Activated CD4-positive, alpha-beta memory T cell treated with anti-CD3 and anti-CD28 coated beads, Interleukin-2, amount 10 ng/mL, durations not matched to agents 7 days and 5 days (primary cell): ENCODE measurements around the gene KL. TPM values are rescaled to one million over a fixed set of nuclear protein-coding genes. Genes with fewer than 3 reads are reported as not detected.

Experiments used
- CTCF ChIA-PET: fragments of 350-600 bp; sonication (Branson Sonifier 250); formaldehyde crosslinking; loops from one replicate; lab custom pipeline; 2021; ENCODE audit warnings: antibody characterized with exemption, inconsistent platforms; lab: Charles Lee
- POLR2A ChIA-PET: fragments of 350-600 bp; sonication (Branson Sonifier 250); formaldehyde crosslinking; loops from one replicate; lab custom pipeline; 2021; ENCODE audit warnings: antibody characterized with exemption; lab: Charles Lee
- DNase-seq: peaks from one replicate; pipeline ENCODE4 v3.0.0-alpha.2; 2020
- H3K27ac Mint-ChIP-seq: one replicate; pipeline ENCODE4 v1.8.0; 2021; ENCODE audit warnings: mild to moderate bottlenecking, mixed read lengths
- H3K27me3 Mint-ChIP-seq: one replicate; pipeline ENCODE4 v1.8.0; 2021; ENCODE audit warnings: mixed read lengths
- H3K36me3 Mint-ChIP-seq: one replicate; pipeline ENCODE4 v1.8.0; 2021; ENCODE audit warnings: low read depth, mixed read lengths
- H3K4me1 Mint-ChIP-seq: one replicate; pipeline ENCODE4 v1.8.0; 2021; ENCODE audit warnings: mixed read lengths
- H3K4me3 Mint-ChIP-seq: one replicate; pipeline ENCODE4 v1.8.0; 2021; ENCODE audit warnings: mild to moderate bottlenecking, mixed read lengths
- H3K9me3 Mint-ChIP-seq: one replicate; pipeline ENCODE4 v1.8.0; 2021; ENCODE audit warnings: mixed read lengths
- total RNA-seq, 2 experiments: library from RNA; stranded (reverse); gene quantifications; one replicate each; pipeline ENCODE4 v1.2.3, GENCODE V29; 2021

The KL gene
- total RNA-seq, 2 experiments from 2014 or later: 0.05 to 0.08 TPM

- no peaks in the 10 kb centered on the region for H3K9me3 Mint-ChIP-seq
- H3K27me3 Mint-ChIP-seq: peaks cover 25% of the 10 kb centered on the region
- ChIA-PET CTCF (no interaction called here), POLR2A (no interaction called here)
- no peak overlapping the region for H3K27ac Mint-ChIP-seq
- peaks cover 4% of the 10 kb centered on the region for H3K4me1 Mint-ChIP-seq
- H3K4me3 Mint-ChIP-seq: no peak overlapping the region
- no peaks in the 10 kb centered on the region for H3K36me3 Mint-ChIP-seq
- no peak for DNase-seq
Observed at GRCh38 chr13:32987462-32987861, 28.8 kb upstream of the KL start.

GRCh38 chr13:32988608-32989289, 27.5 kb upstream of the KL start:
- POLR2A ChIA-PET: no interaction called here
- Mint-ChIP-seq H3K9me3 (no peaks in the 10 kb centered on the region), H3K36me3 (no peaks in the 10 kb centered on the region)

GRCh38 chr13:32989290-32989667, 26.9 kb upstream of the KL start:
- ChIA-PET CTCF (no interaction called here), POLR2A (no interaction called here)
- Mint-ChIP-seq H3K4me1 (peaks cover 4% of the 10 kb centered on the region), H3K9me3 (no peaks in the 10 kb centered on the region), H3K27ac (no peak overlapping the region), H3K36me3 (no peaks in the 10 kb centered on the region), H3K4me3 (no peak overlapping the region), H3K27me3 (peaks cover 21% of the 10 kb centered on the region)
- no peak for DNase-seq

More at GRCh38 chr13:32988608-32989289, 27.5 kb upstream of the KL start:
- no peak for DNase-seq
- Mint-ChIP-seq H3K4me1 (peaks cover 4% of the 10 kb centered on the region), H3K27me3 (peaks cover 22% of the 10 kb centered on the region), H3K4me3 (no peak overlapping the region), H3K27ac (no peak overlapping the region)
- CTCF ChIA-PET: no interaction called here

- DNase-seq: no peak
- no peaks in the 10 kb centered on the region for H3K36me3 Mint-ChIP-seq
- no peak overlapping the region for H3K27ac Mint-ChIP-seq
- peaks cover 19% of the 10 kb centered on the region for H3K27me3 Mint-ChIP-seq
- no peaks in the 10 kb centered on the region for H3K9me3 Mint-ChIP-seq
- H3K4me3 Mint-ChIP-seq: no peak overlapping the region
- H3K4me1 Mint-ChIP-seq: peaks cover 4% of the 10 kb centered on the region
- CTCF ChIA-PET: no interaction called here
- POLR2A ChIA-PET: no interaction called here
Observed at GRCh38 chr13:32989942-32990341, 26.3 kb upstream of the KL start.

- H3K4me3 Mint-ChIP-seq: no peak overlapping the region
- CTCF ChIA-PET: no interaction called here
- no peaks in the 10 kb centered on the region for H3K36me3 Mint-ChIP-seq
- H3K9me3 Mint-ChIP-seq: no peaks in the 10 kb centered on the region
- DNase-seq: no peak
- peaks cover 17% of the 10 kb centered on the region for H3K27me3 Mint-ChIP-seq
- POLR2A ChIA-PET: no interaction called here
- H3K27ac Mint-ChIP-seq: no peak overlapping the region
- peaks cover 7% of the 10 kb centered on the region for H3K4me1 Mint-ChIP-seq
Observed at GRCh38 chr13:32993145-32993544, 23.1 kb upstream of the KL start.

- POLR2A ChIA-PET: no interaction called here
- H3K4me1 Mint-ChIP-seq: peaks cover 3% of the 10 kb centered on the region
- H3K36me3 Mint-ChIP-seq: no peaks in the 10 kb centered on the region
- no peaks in the 10 kb centered on the region for H3K9me3 Mint-ChIP-seq
- peaks cover 1% of the 10 kb centered on the region for H3K27me3 Mint-ChIP-seq
- no peak for DNase-seq
- no peak overlapping the region for H3K4me3 Mint-ChIP-seq
- no peak overlapping the region for H3K27ac Mint-ChIP-seq
- CTCF ChIA-PET: no interaction called here
Observed at GRCh38 chr13:32997399-32997798, 18.8 kb upstream of the KL start.

GRCh38 chr13:32998966-32999365, 17.3 kb upstream of the KL start:
- Mint-ChIP-seq H3K36me3 (no peaks in the 10 kb centered on the region), H3K27ac (no peak overlapping the region), H3K27me3 (peaks cover 12% of the 10 kb centered on the region), H3K4me1 (peaks cover 3% of the 10 kb centered on the region), H3K4me3 (no peak overlapping the region), H3K9me3 (no peaks in the 10 kb centered on the region)
- POLR2A ChIA-PET: no interaction called here
- no peak for DNase-seq
- CTCF ChIA-PET: no interaction called here

- H3K27me3 Mint-ChIP-seq: peaks cover 14% of the 10 kb centered on the region
- H3K27ac Mint-ChIP-seq: no peak overlapping the region
- CTCF ChIA-PET: no interaction called here
- peaks cover 8% of the 10 kb centered on the region for H3K4me1 Mint-ChIP-seq
- no peaks in the 10 kb centered on the region for H3K36me3 Mint-ChIP-seq
- DNase-seq: no peak
- H3K4me3 Mint-ChIP-seq: no peak overlapping the region
- POLR2A ChIA-PET: no interaction called here
- no peaks in the 10 kb centered on the region for H3K9me3 Mint-ChIP-seq
Observed at GRCh38 chr13:33000365-33000764, 15.9 kb upstream of the KL start.

- CTCF ChIA-PET: no interaction called here
- POLR2A ChIA-PET: interaction anchor here (0.6 kb wide), 1 partner anchor 331 kb away, joined by 3 read pairs; no protein-coding TSS in a partner anchor
- H3K9me3 Mint-ChIP-seq: peaks cover 9% of the 10 kb centered on the region
Observed at GRCh38 chr13:33003458-33004019, 12.7 kb upstream of the KL start.

GRCh38 chr13:33004511-33004910, 11.7 kb upstream of the KL start:
- CTCF ChIA-PET: no interaction called here
- POLR2A ChIA-PET: no interaction called here
- Mint-ChIP-seq H3K27ac (no peak overlapping the region), H3K4me1 (peaks cover 5% of the 10 kb centered on the region), H3K9me3 (peaks cover 12% of the 10 kb centered on the region), H3K27me3 (peaks cover 43% of the 10 kb centered on the region), H3K4me3 (no peak overlapping the region), H3K36me3 (no peaks in the 10 kb centered on the region)
- DNase-seq: no peak

More at GRCh38 chr13:33003458-33004019, 12.7 kb upstream of the KL start:
- Mint-ChIP-seq H3K4me3 (no peak overlapping the region), H3K27me3 (peaks cover 35% of the 10 kb centered on the region), H3K36me3 (no peaks in the 10 kb centered on the region), H3K4me1 (peaks cover 5% of the 10 kb centered on the region), H3K27ac (no peak overlapping the region)
- DNase-seq: no peak

- peaks cover 12% of the 10 kb centered on the region for H3K9me3 Mint-ChIP-seq
- H3K4me3 Mint-ChIP-seq: no peak overlapping the region
- CTCF ChIA-PET: no interaction called here
- no peak for DNase-seq
- H3K4me1 Mint-ChIP-seq: peaks cover 5% of the 10 kb centered on the region
- no peaks in the 10 kb centered on the region for H3K36me3 Mint-ChIP-seq
- POLR2A ChIA-PET: no interaction called here
- no peak overlapping the region for H3K27ac Mint-ChIP-seq
- H3K27me3 Mint-ChIP-seq: peaks cover 51% of the 10 kb centered on the region
Observed at GRCh38 chr13:33006134-33006533, 10.1 kb upstream of the KL start.

GRCh38 chr13:33006638-33007037, 9.6 kb upstream of the KL start:
- no peak for DNase-seq
- Mint-ChIP-seq H3K4me3 (no peak overlapping the region), H3K27ac (no peak overlapping the region), H3K27me3 (peaks cover 51% of the 10 kb centered on the region), H3K4me1 (peaks cover 5% of the 10 kb centered on the region), H3K36me3 (no peaks in the 10 kb centered on the region), H3K9me3 (peaks cover 12% of the 10 kb centered on the region)
- POLR2A ChIA-PET: no interaction called here
- CTCF ChIA-PET: interaction anchor here (0.9 kb wide), 1 partner anchor 12 kb away, joined by 3 read pairs; no protein-coding TSS in a partner anchor

- peaks cover 5% of the 10 kb centered on the region for H3K4me1 Mint-ChIP-seq
- H3K9me3 Mint-ChIP-seq: peaks cover 12% of the 10 kb centered on the region
- no peak overlapping the region for H3K27ac Mint-ChIP-seq
- POLR2A ChIA-PET: no interaction called here
- H3K36me3 Mint-ChIP-seq: no peaks in the 10 kb centered on the region
- no peak for DNase-seq
- no peak overlapping the region for H3K4me3 Mint-ChIP-seq
- CTCF ChIA-PET: interaction anchor here (0.9 kb wide), 1 partner anchor 11 kb away, joined by 3 read pairs; no protein-coding TSS in a partner anchor
- peaks cover 55% of the 10 kb centered on the region for H3K27me3 Mint-ChIP-seq
Observed at GRCh38 chr13:33007237-33007636, 9.0 kb upstream of the KL start.

- Mint-ChIP-seq H3K27ac (no peak overlapping the region), H3K36me3 (no peaks in the 10 kb centered on the region), H3K4me3 (no peak overlapping the region), H3K9me3 (peaks cover 12% of the 10 kb centered on the region), H3K27me3 (peaks cover 54% of the 10 kb centered on the region), H3K4me1 (peaks cover 5% of the 10 kb centered on the region)
- CTCF ChIA-PET: no interaction called here
- no peak for DNase-seq
- POLR2A ChIA-PET: no interaction called here
Observed at GRCh38 chr13:33007950-33008349, 8.3 kb upstream of the KL start.
